ENCODE data around the gene MYT1. TPM values are rescaled to one million over a fixed set of nuclear protein-coding genes. Genes with fewer than 3 reads are reported as not detected.

The MYT1 gene
- total and polyA plus RNA-seq, 4 donors: under 0.01 to 6.5 (median 0.08) TPM

DNA sequence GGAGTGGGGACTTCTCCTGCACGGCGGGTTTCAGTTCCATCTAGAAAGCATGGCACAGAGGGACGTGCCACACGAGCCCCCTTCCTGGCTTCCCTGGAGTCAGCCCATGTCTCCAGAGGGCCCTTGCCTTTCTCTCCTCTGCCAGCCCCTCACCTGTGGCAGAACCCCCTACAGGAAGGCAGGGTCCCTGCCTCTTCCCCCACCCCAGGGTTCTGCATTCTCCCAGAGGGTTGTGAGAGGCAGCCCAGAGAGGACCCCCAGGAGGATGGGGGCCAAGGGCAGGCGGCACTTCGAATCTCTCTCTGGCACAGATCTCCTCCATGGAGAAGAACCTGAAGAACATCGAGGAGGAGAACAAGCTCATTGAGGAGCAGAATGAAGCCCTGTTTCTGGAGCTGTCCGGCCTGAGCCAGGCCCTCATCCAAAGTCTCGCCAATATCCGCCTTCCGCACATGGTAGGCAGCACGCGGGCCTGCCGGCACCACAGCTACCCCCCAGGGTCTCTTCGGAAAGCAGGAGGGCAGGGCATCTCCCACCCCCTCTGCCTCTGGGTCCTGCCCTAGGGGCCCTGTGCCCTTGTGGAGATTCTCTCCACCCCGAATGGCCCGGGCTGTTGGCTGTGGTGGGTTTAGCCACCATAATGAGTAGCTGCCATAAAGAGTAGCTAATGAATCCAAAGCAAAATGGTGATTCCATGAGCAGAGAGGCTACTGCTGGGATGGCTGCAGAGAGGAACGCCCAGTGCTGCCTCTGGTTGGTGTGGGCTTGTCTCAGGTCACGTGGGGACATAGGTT lies 75.4 kb downstream of the MYT1 start:
- no peaks in the 10 kb centered on the region for H3K36me3 ChIP-seq (ENCODE audit: control insufficient read depth in 4 of 4, insufficient read depth in 3 of 4, low read depth in 1 of 4, low read length in 3 of 4)
- H3K4me3 ChIP-seq (ENCODE audit: low read depth in 1 of 3, low read length in 3 of 3): no peak overlapping the region
- no peaks in the 10 kb centered on the region for H3K9me3 ChIP-seq (ENCODE audit: control insufficient read depth in 4 of 4, low read length in 3 of 4)
- H3K27me3 ChIP-seq (ENCODE audit: control insufficient read depth in 4 of 4, insufficient read depth in 4 of 4, low read length in 3 of 4): no peaks in the 10 kb centered on the region
- TF ChIP-seq, protein P1, sequence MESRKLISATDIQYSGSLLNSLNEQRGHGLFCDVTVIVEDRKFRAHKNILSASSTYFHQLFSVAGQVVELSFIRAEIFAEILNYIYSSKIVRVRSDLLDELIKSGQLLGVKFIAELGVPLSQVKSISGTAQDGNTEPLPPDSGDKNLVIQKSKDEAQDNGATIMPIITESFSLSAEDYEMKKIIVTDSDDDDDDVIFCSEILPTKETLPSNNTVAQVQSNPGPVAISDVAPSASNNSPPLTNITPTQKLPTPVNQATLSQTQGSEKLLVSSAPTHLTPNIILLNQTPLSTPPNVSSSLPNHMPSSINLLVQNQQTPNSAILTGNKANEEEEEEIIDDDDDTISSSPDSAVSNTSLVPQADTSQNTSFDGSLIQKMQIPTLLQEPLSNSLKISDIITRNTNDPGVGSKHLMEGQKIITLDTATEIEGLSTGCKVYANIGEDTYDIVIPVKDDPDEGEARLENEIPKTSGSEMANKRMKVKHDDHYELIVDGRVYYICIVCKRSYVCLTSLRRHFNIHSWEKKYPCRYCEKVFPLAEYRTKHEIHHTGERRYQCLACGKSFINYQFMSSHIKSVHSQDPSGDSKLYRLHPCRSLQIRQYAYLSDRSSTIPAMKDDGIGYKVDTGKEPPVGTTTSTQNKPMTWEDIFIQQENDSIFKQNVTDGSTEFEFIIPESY (IDR thresholded peaks at IDR 0.05): no peak
- TF ChIP-seq HNF4G (IDR thresholded peaks at IDR 0.05) (no peak), YY1 (IDR thresholded peaks at IDR 0.05) (no peak)
- peaks cover 19 to 48% (median 34%) of the 10 kb centered on the region in 4 donors for H3K4me1 ChIP-seq (ENCODE audit: control insufficient read depth in 4 of 4, insufficient read depth in 4 of 4, low read length in 3 of 4)
- H3K9ac ChIP-seq (ENCODE audit: low read depth in 1 of 2, low read length in 2 of 2): no peak overlapping the region
- no peak for DNase-seq (ENCODE audit: low spot score)
- H3K27ac ChIP-seq (ENCODE audit: low read depth in 1 of 2, low read length in 2 of 2): no peak overlapping the region
- WGBS: 96% methylated on average over 19 of the region's 19 CpGs

- DNase-seq (ENCODE audit: low spot score): no peak
- H3K9me3 ChIP-seq (ENCODE audit: control insufficient read depth in 4 of 4, low read length in 3 of 4): no peaks in the 10 kb centered on the region
Observed at GRCh38 chr20:64240243-64241015, 76.2 kb downstream of the MYT1 start.

DNA sequence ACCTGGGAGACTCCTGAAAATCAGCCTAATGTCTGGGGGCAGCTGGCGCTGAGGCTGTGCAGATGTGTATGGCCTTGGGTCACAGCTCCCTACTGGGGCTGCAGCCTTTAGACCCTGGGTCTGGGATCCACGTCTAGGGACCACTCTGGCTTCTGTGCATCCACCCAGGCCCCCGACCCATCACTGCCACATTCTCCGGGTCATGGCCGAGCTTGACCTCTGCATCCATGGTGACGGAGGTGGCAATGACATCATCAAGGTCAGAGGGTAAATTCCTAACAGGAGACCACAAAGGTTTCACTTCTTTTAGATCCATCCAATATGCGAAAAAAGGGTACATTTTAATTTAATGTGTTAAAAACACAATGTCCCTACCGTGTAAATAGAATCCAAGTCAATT lies 76.8 kb downstream of the MYT1 start:
- Histone ChIP-seq H3K27ac (ENCODE audit: low read depth in 1 of 2, low read length in 2 of 2) (no peak overlapping the region), H3K36me3 (ENCODE audit: control insufficient read depth in 4 of 4, insufficient read depth in 3 of 4, low read depth in 1 of 4, low read length in 3 of 4) (no peaks in the 10 kb centered on the region), H3K27me3 (ENCODE audit: control insufficient read depth in 4 of 4, insufficient read depth in 4 of 4, low read length in 3 of 4) (no peaks in the 10 kb centered on the region), H3K9ac (ENCODE audit: low read depth in 1 of 2, low read length in 2 of 2) (no peak overlapping the region), H3K9me3 (ENCODE audit: control insufficient read depth in 4 of 4, low read length in 3 of 4) (no peaks in the 10 kb centered on the region), H3K4me1 (ENCODE audit: control insufficient read depth in 4 of 4, insufficient read depth in 4 of 4, low read length in 3 of 4) (peaks cover 12 to 48% (median 34%) of the 10 kb centered on the region in 4 donors), H3K4me3 (ENCODE audit: low read depth in 1 of 3, low read length in 3 of 3) (no peak overlapping the region)
- 80% methylated on average over 8 of the region's 8 CpGs for WGBS
- no peak for DNase-seq (ENCODE audit: low spot score)
- TF ChIP-seq EGR1 (IDR thresholded peaks at IDR 0.05; ENCODE audit: low read depth in 2 of 2) (no peak), RAD21 (IDR thresholded peaks at IDR 0.05) (no peak), JUND (IDR thresholded peaks at IDR 0.05) (no peak), GABPA (IDR thresholded peaks at IDR 0.05 in 1 of 2, conservative IDR thresholded peaks at IDR 0.05 in 1 of 2) (no peak), FOXA1 (IDR thresholded peaks at IDR 0.05) (no peak), FOXA2 (IDR thresholded peaks at IDR 0.05) (no peak), YY1 (IDR thresholded peaks at IDR 0.05) (no peak), REST (IDR thresholded peaks at IDR 0.05) (no peak), TAF1 (conservative IDR thresholded peaks at IDR 0.05) (no peak), HNF4A (conservative IDR thresholded peaks at IDR 0.05) (no peak), HNF4G (IDR thresholded peaks at IDR 0.05) (no peak), SP1 (IDR thresholded peaks at IDR 0.05) (no peak)
- TF ChIP-seq, protein P2, sequence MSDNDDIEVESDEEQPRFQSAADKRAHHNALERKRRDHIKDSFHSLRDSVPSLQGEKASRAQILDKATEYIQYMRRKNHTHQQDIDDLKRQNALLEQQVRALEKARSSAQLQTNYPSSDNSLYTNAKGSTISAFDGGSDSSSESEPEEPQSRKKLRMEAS (IDR thresholded peaks at IDR 0.05): no peak
- TF ChIP-seq, protein P3, sequence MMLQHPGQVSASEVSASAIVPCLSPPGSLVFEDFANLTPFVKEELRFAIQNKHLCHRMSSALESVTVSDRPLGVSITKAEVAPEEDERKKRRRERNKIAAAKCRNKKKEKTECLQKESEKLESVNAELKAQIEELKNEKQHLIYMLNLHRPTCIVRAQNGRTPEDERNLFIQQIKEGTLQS (IDR thresholded peaks at IDR 0.05): no peak

More at GRCh38 chr20:64240243-64241015, 76.2 kb downstream of the MYT1 start:
- TF ChIP-seq, protein P4, sequence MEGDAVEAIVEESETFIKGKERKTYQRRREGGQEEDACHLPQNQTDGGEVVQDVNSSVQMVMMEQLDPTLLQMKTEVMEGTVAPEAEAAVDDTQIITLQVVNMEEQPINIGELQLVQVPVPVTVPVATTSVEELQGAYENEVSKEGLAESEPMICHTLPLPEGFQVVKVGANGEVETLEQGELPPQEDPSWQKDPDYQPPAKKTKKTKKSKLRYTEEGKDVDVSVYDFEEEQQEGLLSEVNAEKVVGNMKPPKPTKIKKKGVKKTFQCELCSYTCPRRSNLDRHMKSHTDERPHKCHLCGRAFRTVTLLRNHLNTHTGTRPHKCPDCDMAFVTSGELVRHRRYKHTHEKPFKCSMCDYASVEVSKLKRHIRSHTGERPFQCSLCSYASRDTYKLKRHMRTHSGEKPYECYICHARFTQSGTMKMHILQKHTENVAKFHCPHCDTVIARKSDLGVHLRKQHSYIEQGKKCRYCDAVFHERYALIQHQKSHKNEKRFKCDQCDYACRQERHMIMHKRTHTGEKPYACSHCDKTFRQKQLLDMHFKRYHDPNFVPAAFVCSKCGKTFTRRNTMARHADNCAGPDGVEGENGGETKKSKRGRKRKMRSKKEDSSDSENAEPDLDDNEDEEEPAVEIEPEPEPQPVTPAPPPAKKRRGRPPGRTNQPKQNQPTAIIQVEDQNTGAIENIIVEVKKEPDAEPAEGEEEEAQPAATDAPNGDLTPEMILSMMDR (IDR thresholded peaks at IDR 0.05; ENCODE audit: low read depth, low read length, missing input control): no peak
- no peak for TF ChIP-seq RXRA (IDR thresholded peaks at IDR 0.05)
- TF ChIP-seq HNF4A (conservative IDR thresholded peaks at IDR 0.05): no peak
- no peak for TF ChIP-seq YY1 (IDR thresholded peaks at IDR 0.05)
- TF ChIP-seq GABPA (IDR thresholded peaks at IDR 0.05 in 1 of 2, conservative IDR thresholded peaks at IDR 0.05 in 1 of 2): no peak
- no peak for TF ChIP-seq EGR1 (IDR thresholded peaks at IDR 0.05; ENCODE audit: low read depth in 2 of 2)
- Histone ChIP-seq H3K27ac (ENCODE audit: low read depth in 1 of 2, low read length in 2 of 2) (no peak overlapping the region), H3K9ac (ENCODE audit: low read depth in 1 of 2, low read length in 2 of 2) (no peak overlapping the region), H3K4me3 (ENCODE audit: low read depth in 1 of 3, low read length in 3 of 3) (no peak overlapping the region), H3K4me1 (ENCODE audit: control insufficient read depth in 4 of 4, insufficient read depth in 4 of 4, low read length in 3 of 4) (peaks cover 17 to 48% (median 34%) of the 10 kb centered on the region in 4 donors), H3K27me3 (ENCODE audit: control insufficient read depth in 4 of 4, insufficient read depth in 4 of 4, low read length in 3 of 4) (no peaks in the 10 kb centered on the region), H3K36me3 (ENCODE audit: control insufficient read depth in 4 of 4, insufficient read depth in 3 of 4, low read depth in 1 of 4, low read length in 3 of 4) (no peaks in the 10 kb centered on the region)
- 96% methylated on average over 26 of the region's 26 CpGs for WGBS
